Epidermal melanocyte (primary cell): Measurements from ENCODE around the gene HDAC4.

ENCODE experiments used
- DNase-seq: peaks from one replicate; pipeline ENCODE4 v3.0.0; 2011; ENCODE audit warnings: low spot score; ENCODE audit not compliant: insufficient read length

Gene HDAC4

DNA sequence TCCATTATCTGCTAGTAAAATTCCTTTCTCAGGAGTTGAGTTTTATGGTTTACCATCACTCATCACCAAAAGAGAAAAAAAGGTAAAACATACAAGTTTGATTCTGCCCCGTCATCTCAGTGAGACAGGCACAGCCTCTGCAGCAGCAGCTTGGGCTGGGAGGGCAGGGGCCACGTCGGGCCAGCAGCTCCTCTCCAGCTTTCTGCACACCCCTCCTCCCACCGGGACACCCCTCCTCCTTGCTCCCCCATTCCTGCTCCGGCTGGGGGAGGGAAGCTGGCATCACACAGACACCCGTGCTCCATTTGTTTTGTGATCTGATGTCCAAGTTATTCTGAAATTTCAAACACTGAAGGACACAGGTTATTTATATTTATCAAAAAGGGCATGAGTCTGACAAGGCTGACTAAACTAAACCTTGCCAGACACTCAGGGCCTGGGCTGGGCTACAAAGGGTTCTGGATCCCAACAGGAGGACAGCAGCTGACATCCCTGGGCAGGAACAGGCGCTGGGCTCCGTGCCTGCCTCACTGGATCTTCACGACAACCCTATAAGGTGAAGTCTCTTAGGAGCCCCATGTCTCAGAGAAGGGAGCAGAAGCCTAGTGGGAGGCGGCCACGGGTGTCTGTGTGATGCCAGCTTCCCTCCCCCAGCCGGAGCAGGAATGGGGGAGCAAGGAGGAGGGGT lies 71.4 kb downstream of the HDAC4 start:
- no peak for DNase-seq

DNA sequence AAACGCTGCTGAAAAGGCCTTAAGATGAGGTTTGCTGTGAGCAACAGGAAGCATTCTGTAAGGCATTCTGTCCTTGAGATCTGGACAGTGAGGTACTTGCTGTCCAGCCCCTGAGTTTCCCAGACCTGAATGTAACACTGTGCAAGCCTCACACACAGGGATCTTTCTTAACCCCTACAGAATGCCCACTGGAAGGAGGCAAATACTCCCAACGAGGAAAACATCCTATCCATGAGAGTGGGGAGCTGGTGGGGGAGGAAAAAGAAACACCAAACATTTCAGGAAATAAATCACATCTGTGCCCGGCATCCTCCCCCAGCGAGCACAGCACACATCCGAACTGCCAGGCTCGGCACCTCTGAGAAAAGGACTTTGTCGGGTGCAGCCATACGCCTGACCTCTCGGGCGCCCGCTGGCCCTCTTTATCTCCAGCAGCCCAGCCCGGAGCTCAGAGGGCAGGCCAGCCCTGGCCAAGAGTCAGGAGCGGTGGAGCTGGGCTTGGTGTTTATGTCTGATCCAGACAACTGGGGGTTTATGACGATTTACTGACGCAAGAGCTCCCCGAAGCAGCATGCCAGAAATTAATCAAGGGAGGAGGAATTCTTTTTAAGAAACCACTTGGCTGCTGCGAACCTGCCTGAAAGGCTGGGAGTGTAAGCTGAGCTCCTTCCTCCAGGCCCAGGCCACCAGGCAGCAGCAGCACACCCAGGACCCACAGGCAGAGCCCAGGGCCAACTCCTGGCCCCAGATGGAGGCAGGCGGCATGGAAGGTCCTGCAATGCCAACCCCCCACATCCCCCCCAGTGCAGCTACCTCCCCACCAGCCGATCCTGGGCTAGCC lies 72.2 kb downstream of the HDAC4 start:
- no peak for DNase-seq

DNA sequence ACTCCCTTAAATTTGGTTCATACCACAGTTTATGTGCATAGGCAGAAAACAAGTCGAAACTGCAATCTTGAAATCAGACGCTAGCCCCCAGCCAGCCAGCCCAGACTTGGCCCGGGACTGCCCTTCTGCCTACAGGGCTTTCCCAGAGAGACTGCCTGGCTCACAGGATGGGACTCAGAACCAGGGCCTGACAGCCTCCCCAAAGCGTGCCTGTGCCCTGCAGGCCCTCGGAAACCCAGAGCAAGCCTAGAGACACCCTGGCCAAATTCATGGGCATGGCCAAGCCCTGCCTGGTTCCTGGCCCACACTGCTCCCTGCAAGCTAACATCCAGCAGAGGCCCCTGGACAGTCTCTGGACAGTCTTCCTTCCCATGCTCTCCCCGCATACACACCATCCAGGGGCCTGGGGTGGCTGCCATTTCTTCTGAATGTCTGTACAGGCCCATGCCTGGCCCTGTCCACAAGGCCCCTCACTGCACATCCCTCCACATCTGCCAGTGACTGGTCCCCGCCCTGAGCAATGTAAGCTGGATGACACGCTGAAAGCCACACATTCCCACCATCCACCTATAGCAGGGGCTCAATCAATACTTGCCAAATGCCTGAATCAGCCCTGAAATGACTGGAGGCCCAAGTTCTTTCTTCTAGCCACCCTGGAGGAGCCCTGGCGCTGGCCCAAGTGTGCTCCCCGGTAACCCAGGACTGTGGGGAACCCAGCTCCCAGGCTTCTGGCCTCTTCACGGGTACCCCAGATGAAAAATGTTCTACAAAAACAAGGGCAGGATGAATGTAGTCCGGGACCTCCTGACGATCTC lies 73.1 kb downstream of the HDAC4 start:
- DNase-seq, result no peak

DNA sequence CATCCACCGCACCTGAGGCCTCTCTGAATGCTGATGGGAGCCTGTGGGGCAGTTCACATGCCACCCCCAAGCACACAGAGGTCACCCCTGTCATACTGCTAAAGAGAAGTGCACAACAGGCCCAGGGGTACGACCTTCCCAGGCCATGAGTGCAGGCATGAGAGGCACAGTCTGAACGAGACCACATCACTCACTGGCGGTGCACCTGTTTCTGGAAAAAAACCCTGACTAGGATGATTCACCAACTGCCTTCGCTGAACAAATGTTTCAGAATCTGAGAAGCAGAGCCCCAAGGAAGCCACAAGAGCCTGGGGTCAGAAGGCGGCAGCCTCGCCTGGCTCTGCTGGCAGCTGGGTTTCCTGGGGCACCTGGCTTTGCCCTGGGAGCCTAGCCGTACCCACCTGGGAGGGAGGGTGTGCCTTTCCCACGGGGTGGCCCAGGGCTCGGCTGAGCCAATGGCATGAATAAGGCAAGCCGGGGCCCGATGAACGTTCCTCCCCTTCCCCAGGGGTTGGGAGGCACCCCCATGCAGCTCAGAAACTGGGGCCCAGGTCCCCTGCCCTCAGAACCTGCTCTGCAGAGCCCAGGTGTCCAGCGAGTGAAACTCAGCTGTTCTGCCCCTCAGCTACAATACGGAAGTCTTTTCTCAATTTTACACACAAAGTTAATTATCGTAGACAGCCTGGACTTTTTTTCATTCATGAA lies 73.8 kb downstream of the HDAC4 start:
- DNase-seq, result no peak

DNA sequence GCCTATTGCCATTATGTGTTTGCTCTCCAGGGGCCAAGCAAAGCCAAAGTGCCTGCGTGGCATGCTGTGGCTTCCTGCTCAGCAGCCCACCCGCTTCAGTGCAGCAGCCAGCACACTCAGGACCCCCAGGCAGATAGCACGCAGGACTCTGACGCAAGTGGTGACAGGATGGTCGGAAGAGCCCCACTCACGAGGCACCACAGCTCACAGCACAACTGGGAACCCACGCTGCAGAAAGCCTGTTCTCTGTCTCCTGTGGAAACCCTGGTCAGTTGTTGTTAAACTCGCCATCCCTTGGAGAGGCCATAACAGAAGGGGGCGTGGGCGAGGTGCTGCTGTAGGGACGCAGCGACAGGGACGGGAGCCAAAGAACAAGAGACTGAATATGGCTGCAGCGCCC lies 76.4 kb downstream of the HDAC4 start:
- no peak for DNase-seq

DNA sequence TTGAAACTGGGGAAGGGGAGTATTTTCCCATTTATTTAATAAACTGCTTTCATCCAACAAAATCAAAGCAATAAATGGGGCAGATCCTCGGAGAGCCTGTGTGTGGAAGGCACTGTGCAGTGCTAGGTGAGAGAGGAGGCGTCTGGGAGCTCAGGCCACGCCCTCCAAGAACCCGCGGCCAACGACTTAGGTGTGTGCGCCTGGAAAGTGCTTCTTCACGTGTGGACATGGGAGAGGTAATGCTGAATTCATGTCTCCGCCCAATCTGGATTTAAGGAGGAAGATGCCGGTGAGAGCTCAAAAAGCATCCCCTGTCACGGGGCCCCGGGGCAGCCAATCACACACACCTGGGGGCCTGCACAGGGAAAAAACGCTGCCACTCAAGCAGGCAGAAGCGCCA lies 77.4 kb downstream of the HDAC4 start:
- DNase-seq, result no peak

DNA sequence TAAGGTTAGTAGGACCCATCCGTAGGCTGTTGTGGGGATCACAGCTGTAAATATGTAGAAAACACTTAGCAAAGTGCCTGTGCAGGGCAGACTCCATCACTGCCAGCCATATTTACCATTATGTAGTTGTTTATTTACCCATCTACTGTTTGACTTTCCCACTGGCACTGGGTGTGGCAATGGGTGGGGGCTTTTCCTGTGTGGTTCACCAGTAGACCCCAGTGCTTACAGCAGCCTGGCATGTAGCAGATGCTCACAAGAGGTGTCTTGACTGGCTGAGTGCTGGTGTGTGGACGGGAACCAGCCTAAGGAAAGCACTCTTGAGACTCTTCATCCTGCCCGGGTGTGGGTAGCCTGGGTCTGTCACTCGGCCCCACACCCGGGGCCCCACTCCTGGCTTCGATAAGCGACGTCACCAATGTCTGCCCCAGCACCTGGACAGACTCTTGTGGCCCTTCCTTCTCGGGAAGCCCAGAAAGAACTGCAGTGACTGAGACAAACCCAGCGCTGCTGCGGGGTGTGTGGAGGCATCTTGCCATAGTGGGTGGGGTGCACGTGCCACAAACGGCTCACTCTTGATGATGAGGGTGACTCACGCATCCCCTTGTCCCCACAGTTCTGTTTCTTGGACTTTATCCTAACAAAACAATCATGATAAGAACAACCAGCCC lies 78.3 kb downstream of the HDAC4 start:
- DNase-seq, result no peak

DNA sequence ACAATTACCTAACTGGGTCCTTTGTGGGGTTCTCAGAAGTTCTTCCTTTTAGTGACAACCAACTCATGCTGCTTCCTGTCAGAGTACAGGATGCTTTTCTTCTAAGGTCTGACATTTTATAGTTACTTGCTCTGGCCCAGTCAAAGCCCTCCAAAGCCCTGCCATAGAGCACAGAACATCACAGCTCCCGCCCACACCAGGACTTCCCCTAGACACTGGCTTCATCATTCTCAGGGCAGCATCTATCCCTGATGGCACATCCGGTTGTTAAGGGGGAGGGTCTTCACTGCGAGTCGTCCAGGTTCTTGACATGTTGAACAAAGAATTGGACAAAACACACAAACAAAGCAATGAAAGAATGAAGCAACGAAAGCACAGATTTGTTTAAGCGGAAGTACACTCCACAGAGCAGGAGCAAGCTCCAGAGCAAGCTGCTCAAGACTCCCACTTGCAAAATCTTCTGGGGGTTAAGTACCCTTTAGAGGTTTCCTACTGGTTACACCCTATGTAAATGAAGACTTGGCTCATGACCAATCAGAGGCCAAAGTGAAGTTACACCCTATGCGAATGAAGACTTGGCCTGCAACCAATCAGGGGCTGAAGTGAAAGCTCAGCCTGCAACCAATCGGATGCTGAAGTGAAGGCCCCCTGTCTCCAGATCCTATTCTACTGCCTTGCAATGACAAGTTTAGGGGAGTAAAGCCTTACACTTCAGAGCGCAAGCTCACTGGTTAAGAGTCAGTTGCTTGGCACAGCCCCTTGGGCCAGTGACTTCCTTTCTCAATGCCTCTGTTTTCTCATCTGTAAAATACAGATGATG lies 79.0 kb downstream of the HDAC4 start:
- no peak for DNase-seq

DNA sequence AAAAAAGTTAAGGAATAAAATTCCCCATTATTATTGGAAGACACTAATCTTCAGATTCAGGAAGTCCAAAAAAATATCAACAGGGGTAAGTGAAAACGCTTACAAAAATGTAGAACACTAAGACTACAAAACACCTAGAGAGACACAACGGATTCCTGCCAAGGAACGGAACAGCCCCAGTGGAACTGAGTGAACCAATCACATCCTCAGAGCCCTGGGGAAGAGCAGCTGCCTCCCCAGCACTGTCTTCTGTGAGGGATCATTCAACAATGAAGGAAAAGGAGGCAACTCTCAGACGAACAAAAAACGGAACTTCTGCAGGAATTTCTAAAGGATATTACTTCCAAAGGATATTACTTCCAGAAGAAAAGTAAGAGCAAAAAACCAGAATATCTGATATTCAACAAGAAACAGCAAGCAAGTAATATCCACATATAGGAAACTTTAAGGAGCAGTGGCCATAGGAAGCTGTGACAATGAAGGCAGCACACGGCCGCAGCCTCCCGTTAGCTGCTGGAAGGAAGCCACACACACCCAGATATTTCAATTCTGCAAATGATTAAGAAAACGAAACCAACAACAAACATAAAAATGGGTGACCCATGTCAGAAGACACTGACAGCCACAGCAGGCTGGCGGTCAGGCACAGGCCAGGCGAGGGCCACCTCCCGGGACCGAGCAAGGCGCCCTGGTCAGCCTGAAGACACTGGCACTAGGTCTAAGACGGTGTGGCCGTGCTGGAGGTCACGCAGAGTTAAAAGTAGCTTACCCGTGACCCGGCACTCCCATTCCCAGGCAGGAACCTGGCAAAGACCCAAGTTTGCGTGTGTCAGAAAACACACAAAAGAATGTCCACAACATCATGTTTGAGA lies 81.8 kb downstream of the HDAC4 start:
- DNase-seq, result peak; percentile 50

DNA sequence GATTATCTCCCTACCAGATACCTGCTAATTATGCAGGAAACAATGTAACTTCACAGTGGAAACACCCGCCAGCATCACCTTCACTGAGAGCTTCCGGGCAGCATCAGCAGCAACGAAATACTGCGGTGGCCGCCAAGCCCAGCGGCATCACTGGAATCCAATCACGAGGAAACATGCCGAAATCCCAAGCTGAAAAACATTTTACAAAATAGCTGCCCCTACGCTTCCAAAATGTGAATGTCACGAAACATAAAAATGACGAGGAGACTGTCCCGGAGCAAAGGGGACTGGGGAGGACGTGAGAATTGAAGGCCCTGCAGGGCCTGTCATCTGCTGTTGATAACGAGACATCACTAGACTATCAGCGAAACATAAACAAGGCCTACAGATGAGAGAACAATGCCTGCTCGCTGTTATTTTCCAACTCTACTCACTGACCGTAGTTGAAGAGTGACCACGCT lies 82.6 kb downstream of the HDAC4 start:
- no peak for DNase-seq

DNA sequence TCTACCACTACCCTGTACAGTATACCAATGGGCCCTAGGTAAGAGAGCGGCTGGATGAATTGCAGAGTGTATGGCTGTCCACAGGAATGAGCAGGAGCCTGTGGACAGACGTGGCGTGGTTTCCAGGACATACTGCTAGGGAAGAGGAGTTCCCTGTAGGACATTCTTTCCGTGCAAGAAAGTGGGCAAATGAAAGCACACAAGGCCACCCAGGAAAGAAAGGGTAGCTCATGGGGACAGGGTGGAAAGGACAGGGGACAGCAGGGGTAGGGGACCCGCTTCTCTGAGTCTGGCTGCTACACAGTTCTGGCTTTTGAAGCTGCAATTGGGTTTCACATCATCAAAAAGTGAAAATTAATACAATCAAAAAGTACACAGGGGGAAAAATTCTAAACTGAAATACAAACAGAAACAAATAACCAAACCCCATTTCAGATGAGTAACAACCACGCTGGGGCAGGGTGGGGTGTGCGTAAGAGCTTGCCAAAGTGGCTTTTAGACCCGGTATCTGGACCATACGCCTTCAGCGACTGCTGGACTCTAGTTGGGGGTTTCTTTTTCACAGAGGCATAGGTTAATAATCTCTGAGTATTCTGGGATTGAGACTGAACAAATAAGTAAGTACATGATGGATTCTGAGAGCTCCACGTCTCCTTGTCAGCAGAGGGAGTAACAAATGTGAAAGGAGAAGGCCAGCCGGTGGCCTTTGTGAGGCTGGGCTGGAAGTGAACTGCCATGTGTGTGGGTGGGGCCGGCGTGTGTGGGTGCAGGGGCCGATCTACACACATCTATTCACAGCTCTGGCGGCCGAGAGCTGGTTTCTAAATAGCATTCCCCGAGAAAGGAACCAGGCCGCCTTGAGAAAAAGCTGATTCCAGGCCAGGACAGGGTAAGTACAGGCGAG lies 84.0 kb downstream of the HDAC4 start:
- DNase-seq, result no peak

DNA sequence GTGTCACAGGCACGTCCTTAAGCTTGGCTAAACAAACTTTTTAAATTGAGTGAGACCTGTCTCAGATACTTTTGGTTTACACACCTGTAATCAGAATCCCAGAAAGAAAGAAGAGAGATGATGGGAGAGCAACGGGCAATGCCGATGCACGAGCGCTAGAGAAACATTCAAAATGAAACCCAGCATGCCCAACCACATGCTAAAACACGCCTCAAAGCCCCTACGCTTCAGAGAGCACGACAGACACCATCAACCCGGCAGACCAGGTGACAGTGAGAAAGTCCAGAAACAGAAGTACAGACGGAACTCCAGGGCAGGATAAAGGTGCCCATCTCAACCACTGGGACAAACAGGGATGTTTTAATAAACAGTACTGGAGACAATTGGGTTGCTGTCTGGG lies 85.5 kb downstream of the HDAC4 start:
- DNase-seq, result no peak

DNA sequence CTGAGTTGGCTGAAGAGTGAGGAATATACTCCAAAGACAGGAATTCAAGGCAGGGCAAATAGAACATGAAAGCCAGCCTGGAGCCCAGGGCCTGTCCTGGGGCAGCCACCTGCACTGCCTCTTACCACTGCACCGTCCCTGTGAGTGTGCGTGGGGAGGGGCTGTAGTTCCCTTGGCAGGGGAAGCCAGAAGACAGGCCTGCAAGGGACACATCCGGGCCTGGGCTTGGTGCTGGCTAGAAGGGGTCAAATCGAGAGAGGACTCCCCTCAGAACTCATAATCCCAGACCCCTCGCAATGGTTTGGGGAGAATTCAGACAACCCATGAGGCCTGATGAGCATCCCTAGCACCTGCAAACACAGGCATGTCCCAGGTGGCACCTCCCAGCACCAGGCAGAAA lies 87.0 kb downstream of the HDAC4 start:
- DNase-seq, result no peak

DNA sequence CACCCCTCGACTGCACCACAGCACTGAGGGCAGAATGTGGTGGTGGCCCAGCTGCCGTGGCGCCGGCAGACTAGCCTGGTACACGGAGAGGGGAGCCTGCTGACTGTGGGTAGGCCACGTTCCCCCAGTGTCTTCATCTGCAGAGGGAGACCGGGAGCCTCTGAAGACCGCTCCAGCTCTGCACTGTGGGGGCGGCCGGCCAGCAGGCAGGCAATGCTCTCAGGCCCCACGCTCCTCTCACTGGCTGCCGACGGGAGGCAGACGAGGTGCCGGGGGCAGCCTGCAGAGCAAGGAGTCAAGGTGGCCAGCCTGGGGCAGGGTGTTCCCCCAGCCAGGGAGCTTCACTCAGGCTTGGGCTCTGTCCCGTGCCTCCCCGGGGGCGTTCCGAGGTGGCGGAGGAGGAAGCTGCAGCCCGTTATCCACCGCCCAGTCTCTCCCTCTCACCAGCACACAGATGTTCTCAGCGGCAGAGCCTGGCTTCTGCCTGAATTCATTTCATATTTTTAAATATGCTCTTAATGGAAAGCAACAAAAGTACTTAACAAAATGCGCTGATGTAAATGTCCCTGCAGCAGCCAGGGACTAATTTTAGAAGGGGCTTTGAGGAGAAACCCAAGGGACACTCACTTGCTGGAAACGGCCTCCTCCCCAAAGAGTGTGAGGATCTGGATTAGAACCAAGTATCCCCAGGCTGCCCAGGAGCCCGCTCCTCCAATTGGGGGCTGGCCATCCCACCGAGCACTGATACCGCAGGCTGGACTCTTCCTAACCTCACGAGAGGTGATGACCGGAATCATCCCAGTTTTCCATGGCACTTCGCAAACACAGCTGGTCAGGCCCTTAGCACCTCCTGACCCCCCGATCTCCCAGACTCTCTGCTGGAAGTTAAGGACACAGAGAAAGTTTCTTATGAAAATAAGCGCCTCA lies 87.8 kb downstream of the HDAC4 start:
- DNase-seq, result no peak

DNA sequence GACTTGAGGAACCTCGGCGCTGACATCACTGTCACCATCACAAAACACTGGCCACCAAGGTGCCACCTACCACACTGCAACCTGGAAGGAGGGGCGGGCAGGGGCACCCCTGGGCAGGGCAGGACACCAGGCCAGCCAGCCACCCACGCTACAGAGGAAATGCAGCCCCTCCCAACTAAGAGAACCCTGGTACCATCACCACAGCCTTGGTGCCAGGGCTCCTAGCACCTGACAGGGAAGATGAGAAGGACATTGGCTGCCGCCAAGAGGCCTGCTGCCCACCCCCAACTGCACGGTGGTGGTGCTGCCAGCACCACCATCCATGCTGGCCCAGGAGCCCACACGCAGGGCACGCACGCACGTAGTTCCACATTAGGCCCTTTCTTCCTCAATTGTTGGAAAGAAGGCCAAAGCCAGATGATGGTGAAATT lies 88.7 kb downstream of the HDAC4 start:
- no peak for DNase-seq

DNA sequence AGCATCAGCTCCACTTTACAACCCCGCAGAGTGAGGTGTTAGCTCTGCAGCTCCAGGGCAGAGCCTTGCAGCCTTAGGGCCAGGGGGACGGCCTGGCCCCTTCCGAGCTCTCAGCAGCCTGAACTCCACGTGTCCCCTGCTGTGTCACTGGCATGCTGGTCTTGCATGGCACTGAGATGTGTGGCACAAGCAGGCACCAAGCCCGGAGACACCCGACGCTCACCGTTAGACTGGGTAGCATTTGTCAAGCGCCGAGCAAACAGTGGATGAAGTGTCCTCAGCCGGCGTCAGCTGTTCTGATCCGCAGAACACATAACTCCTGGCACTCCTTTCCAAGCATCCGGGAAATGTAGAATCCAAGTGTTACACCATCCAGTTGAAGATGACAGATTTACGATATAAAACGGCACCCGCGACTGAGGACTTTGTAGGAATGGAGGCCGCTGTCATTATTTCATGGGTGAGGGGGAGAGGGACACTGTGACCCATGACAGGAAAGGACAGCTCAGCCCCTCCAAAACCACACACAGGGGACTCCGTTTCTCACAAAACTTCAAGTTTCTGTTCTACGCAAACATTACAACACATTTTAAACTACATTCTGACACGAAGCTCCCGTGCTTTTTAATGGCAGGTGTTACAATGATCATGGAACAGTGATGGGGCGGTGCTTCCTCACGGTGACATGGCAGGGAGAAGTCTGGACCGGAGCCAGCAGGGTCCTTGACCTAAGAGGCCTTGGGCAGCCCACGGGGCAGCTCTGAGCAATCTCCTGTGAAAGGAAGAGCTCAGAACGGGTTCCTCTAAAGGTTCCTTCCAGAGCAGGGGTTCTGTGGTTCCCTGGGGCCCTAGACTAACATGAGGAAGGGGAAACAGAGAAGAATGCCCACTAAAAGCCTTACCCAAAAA lies 89.4 kb downstream of the HDAC4 start:
- DNase-seq, result no peak
